ENCODE results near the gene USP3. TPM values are rescaled to one million over a fixed set of nuclear protein-coding genes. Genes with fewer than 3 reads are reported as not detected.

USP3 gene
- polyA plus RNA-seq, 1 of the 3 experiments (the other 2 are of a cell fraction) = 9.3 TPM

DNA sequence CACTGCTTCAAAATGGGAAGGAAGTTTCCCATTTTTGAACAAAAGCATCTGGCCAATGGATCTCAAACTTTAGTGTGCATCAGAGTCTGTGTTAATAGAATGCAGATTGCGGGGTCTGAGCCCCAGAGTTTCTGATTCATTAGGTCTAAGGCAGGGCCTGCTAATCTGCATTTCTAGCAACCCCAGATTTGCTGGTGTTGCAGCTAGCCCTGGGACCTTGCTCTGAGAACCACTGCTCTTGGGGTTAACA, 30.7 kb upstream of the USP3 start:
- Histone ChIP-seq H3K4me1 (ENCODE audit: control insufficient read depth in 1 of 2, insufficient read depth in 2 of 2, low read depth in 1 of 2, low read length in 1 of 2) (peaks cover 0 to 7% of the 10 kb centered on the region in 2 experiments; a peak in 1 of 4 replicates), H3K4me3 (ENCODE audit: low read depth in 2 of 2, low read length in 1 of 2) (no peak overlapping the region), H2AFZ (ENCODE audit: low read depth) (no peak overlapping the region), H3K79me2 (ENCODE audit: insufficient read depth) (no peaks in the 10 kb centered on the region), H3F3A (replicated peaks; ENCODE audit: insufficient read depth) (peaks cover 6% of the 10 kb centered on the region), H3K27me3 (ENCODE audit: insufficient read depth) (no peaks in the 10 kb centered on the region), H3K9me2 (no peaks in the 10 kb centered on the region), H3K36me3 (replicated peaks in 1 of 2; ENCODE audit: control insufficient read depth in 1 of 2, insufficient read depth in 2 of 2, low read length in 1 of 2) (no peaks in the 10 kb centered on the region), H3K27ac (ENCODE audit: low read depth in 2 of 2, low read length in 1 of 2) (peak overlapping the region in 1 of 2 experiments; percentile 43; a peak in 1 of 4 replicates), H3K9me3 (no peaks in the 10 kb centered on the region), H3K4me2 (no peak overlapping the region), H4K20me1 (ENCODE audit: insufficient read depth) (no peaks in the 10 kb centered on the region), H3K9ac (no peak overlapping the region)
- 88% methylated on average over 1 of the region's 1 CpG for WGBS (ENCODE audit: low lambda C conversion rate)
- TF ChIP-seq EZH2phosphoT487 (IDR thresholded peaks at IDR 0.05; ENCODE audit: borderline replicate concordance, low read depth) (no peak), EP300 (IDR thresholded peaks at IDR 0.05; ENCODE audit: borderline replicate concordance in 1 of 2, low read depth in 1 of 2, low read length in 1 of 2) (no peak), TCF12 (IDR thresholded peaks at IDR 0.05) (no peak), RAD21 (IDR thresholded peaks at IDR 0.05; ENCODE audit: low read length) (no peak), RCOR1 (IDR thresholded peaks at IDR 0.05; ENCODE audit: low read length) (no peak), YY1 (IDR thresholded peaks at IDR 0.05; ENCODE audit: low read depth) (no peak), USF1 (IDR thresholded peaks at IDR 0.05; ENCODE audit: borderline replicate concordance, low read depth) (no peak), FOXJ3 (CRISPR knock-in tag; IDR thresholded peaks at IDR 0.05) (no peak), JUND (IDR thresholded peaks at IDR 0.05) (no peak), PBX3 (IDR thresholded peaks at IDR 0.05) (no peak), NRF1 (IDR thresholded peaks at IDR 0.05; ENCODE audit: low read depth, low read length) (no peak), MXI1 (IDR thresholded peaks at IDR 0.05; ENCODE audit: low read depth, low read length) (no peak), FOXM1 (IDR thresholded peaks at IDR 0.05; ENCODE audit: low read depth) (no peak), NFIC (IDR thresholded peaks at IDR 0.05; ENCODE audit: borderline replicate concordance) (no peak), ELF1 (IDR thresholded peaks at IDR 0.05) (no peak), RFX5 (IDR thresholded peaks at IDR 0.05; ENCODE audit: low read length) (no peak), CTCF (IDR thresholded peaks at IDR 0.05) (no peak), USF2 (IDR thresholded peaks at IDR 0.05; ENCODE audit: borderline replicate concordance, low read depth, low read length) (no peak), CHD2 (IDR thresholded peaks at IDR 0.05; ENCODE audit: low read length, partially characterized antibody) (no peak)
- TF ChIP-seq, protein P1, sequence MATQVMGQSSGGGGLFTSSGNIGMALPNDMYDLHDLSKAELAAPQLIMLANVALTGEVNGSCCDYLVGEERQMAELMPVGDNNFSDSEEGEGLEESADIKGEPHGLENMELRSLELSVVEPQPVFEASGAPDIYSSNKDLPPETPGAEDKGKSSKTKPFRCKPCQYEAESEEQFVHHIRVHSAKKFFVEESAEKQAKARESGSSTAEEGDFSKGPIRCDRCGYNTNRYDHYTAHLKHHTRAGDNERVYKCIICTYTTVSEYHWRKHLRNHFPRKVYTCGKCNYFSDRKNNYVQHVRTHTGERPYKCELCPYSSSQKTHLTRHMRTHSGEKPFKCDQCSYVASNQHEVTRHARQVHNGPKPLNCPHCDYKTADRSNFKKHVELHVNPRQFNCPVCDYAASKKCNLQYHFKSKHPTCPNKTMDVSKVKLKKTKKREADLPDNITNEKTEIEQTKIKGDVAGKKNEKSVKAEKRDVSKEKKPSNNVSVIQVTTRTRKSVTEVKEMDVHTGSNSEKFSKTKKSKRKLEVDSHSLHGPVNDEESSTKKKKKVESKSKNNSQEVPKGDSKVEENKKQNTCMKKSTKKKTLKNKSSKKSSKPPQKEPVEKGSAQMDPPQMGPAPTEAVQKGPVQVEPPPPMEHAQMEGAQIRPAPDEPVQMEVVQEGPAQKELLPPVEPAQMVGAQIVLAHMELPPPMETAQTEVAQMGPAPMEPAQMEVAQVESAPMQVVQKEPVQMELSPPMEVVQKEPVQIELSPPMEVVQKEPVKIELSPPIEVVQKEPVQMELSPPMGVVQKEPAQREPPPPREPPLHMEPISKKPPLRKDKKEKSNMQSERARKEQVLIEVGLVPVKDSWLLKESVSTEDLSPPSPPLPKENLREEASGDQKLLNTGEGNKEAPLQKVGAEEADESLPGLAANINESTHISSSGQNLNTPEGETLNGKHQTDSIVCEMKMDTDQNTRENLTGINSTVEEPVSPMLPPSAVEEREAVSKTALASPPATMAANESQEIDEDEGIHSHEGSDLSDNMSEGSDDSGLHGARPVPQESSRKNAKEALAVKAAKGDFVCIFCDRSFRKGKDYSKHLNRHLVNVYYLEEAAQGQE (IDR thresholded peaks at IDR 0.05; ENCODE audit: low read depth, low read length) = no peak
- ChIA-PET CTCF (no interaction called here), POLR2A (no interaction called here)
- no peak for DNase-seq

Measured in SK-N-SH (cell line).